Activated effector memory CD4-positive, alpha-beta T cell treated with Interleukin-2 at 50 U/mL for 16 hours (primary cell): ENCODE data around the gene CLCN3.
"Not testable (repeated sequence)": the region's sequence is repeated elsewhere in the genome, so short reads cannot be mapped to it uniquely, and the experiment has no call there.

Experiments
- DNase-seq: peaks from one replicate; pipeline ENCODE4 v3.0.0-alpha.2; 2020

The CLCN3 gene

GRCh38 chr4:169658975-169659715 is 38.8 kb downstream of the CLCN3 start:
- no peak for DNase-seq

DNA sequence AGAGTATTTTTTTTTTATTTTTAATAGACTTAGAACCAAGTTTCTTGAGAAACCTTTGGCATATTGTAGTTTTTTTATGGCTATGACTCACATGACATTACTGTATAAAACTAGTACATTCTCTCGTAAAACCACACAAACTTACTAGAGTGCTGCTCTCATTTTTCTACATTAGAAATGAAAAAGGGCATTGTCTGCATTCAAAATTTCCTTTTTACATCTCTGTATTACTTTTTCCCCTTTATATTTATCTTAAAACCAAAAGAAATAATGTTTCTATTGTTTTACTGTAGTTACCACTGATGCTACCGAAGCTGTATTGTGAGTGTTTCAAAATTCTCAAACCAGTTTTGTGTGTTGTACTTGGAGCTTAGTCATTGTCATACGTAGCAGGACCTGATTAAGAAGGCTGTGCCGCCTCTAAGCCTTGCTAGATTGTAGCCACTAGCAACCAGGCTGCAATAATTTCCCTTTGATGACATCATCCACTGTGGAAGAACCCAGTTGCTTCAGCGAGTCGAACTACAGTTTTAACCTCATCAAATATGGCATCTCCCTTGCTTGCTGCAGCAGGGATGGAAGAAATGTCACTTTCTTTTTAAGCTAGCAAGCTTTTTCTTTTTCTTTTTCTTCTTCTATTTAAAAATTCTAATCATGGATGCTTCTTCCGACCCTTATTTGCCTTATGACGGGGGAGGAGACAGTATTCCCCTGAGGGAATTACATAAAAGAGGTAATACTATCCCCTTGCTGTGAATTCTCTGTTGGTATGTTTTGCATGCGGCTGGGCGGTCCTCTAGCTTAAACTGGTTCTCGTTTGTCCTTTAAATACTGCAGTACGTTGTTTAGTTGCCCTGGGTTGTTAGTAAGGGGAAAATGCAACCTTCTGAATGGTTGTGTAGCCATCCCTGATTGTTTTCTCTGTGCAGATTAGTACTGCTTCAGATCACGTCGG is 39.6 kb downstream of the CLCN3 start:
- peak; percentile 31 for DNase-seq

DNA sequence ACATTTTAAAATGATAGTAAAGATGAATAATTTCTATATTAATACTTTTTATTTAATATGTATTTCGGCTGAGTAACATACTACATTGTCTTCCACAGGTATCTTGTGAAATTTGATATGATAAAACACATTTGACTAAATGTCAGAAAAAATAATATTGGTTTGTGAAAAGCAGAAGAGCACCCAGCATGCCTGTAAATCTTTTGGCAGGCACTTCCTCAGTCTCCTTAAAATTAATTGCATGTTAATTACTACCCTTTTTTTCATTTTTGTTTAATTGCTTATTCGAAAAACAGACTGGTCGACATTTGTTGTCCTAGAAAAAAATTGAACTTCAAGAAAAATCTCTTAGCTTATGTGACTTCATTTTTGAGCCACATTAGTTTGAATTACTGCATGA is 40.6 kb downstream of the CLCN3 start:
- DNase-seq: no peak

GRCh38 chr4:169661761-169662160 is 41.4 kb downstream of the CLCN3 start:
- DNase-seq: no peak

- DNase-seq: no peak
Observed at GRCh38 chr4:169662206-169662605, 41.8 kb downstream of the CLCN3 start.

DNA sequence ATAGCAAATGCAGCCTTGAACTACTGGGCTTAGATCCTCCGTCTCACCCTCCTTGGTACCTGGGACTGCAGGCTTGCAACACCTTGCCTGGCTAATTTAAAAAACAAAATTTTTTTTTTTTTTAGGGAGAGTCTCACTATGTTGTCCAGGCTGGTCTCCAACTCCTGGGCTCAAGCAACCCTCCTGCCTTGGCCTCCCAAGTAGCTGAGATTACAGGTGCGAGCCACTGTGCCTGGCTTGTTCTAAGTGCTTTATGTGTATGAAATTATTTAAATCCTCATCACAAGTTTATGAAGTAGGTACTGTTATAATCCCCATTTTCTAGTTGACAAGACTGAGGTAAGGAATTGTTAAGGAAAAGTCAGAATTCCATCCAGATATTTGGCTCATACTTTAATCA is 43.0 kb downstream of the CLCN3 start:
- no peak for DNase-seq

DNA sequence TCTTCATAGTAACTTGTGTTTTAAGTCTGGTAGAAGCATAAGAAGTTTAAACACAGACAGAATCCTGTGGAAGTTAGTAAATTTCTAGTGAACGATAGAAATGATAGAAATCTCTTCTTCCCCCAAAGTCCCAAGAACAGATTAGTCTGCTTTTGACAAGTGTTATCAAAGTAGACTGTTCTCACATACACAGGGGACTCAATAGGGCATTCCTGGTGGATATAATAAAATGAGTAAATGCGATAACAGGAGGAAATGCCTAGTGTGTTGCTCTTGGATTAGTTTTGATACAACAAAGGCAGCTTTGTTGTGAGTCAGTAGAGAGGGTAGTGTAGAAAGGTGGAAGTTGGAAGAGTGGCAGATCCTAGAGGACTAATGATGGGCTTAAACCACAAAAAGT is 43.5 kb downstream of the CLCN3 start:
- no peak for DNase-seq

- DNase-seq: no peak
Observed at GRCh38 chr4:169664615-169665014, 44.2 kb downstream of the CLCN3 start.

GRCh38 chr4:169665046-169665737 is 44.8 kb downstream of the CLCN3 start:
- DNase-seq: no peak

GRCh38 chr4:169668069-169668721 is 47.8 kb downstream of the CLCN3 start:
- DNase-seq: no peak

- no peak for DNase-seq
Observed at GRCh38 chr4:169675825-169676224, 55.4 kb downstream of the CLCN3 start.

DNA sequence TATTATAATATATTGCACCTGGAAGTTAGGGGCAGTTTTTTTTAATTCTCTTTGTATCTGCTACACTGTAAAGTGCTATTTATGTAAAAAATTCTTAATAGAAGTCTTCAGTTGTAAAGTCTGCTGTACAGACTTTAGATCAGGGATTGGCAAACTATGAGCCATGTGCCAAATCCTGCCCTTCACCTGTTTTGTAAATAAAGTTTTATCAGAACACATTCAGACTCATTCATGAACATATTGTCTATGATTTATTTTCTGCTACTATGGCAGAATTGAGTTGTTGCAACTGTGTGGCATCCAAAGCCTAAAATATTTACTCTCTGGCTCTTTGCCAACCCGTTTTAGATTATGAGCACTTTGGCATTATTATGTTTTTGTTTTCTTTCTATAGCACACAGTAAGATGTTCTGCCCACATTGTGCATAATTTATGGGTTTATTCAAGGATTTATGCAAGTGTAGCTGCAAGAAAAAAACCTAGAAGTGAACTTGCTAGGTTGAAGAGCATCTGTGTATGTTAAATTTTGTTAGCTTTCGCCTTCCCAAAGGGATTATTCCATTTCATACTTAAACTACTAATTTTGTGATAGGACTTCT is 56.9 kb downstream of the CLCN3 start:
- DNase-seq: no peak

- not testable (repeated sequence) for DNase-seq
Observed at GRCh38 chr4:169678486-169678885, 58.1 kb downstream of the CLCN3 start.

- not testable (repeated sequence) for DNase-seq
Observed at GRCh38 chr4:169678951-169679591, 58.7 kb downstream of the CLCN3 start.

- no peak for DNase-seq
Observed at GRCh38 chr4:169682372-169683047, 62.1 kb downstream of the CLCN3 start.

GRCh38 chr4:169689681-169690080 is 69.3 kb downstream of the CLCN3 start:
- no peak for DNase-seq

DNA sequence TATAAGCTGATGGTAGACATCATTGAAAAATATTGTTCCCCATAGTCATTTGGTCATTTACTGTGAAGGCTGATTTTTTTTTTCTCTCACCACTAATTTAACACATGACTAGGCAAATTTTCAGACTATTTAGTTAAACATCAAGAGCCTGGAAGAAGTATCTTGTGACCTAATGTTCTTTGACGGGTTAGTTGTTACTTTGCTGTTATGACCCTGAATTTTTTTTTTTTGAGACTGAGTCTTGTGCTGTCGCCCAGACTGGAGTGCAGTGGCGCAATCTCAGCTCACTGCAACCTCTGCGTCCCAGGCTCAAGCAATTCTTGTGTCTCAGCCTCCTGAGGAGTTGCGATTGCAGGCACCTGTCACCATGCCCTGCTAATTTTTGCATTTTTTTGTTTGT is 70.4 kb downstream of the CLCN3 start:
- no peak for DNase-seq

DNA sequence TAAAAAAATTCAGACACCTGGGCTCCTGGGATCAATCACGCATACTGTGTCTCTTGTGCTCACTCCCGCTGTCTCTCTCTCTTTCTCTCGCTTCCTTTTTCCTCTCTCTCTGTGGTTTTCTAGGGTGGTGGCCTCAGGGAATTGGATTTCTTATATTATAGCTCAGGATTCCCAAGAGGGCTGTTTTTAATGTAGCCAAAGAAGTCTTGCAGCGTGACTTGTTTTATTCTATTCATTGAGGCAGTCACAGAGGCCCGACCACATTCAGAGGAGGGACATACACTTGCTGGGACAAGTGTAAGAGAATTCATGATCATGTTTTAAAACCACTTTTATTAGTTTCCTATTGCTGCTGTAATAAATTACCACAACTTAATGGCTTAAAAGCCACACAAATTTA is 78.0 kb downstream of the CLCN3 start:
- DNase-seq: no peak

DNA sequence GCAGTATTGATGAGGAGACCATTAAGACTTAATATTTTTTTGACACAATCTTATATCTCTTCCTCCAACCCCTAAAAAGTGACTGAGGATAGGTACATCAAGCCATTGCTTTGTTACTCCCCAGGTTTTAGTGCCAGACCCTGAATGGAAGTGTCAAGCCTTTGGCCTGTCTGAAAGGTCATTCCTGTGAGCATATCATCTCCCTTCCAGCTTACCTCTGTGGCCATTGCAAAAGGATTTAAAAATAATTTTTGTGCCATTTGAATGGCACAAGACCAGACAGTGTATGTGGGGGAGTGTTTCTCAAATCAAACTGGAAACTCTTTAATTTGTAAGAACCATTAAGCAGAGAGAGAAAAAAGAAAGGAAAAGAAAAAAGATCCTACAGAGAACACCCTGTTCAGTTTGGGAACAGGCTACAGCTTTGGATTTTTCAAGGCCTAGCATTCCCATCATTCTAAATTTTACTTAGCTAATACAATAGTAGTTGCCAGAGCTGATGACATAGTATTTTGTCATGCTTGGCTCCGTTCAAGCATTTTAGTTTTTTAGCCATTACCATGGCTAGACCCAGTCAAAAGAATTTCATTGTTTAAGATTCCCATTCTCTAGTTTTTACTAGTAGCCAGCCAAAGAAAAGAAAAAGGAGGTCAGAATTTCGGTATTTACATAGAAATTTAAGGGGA is 87.7 kb downstream of the CLCN3 start:
- no peak for DNase-seq

GRCh38 chr4:169715826-169716225 is 95.4 kb downstream of the CLCN3 start:
- no peak for DNase-seq

GRCh38 chr4:169716677-169717076 is 96.3 kb downstream of the CLCN3 start:
- no peak for DNase-seq
